WTC11 (cell line): ENCODE data around the gene TMEM214. TPM values are rescaled to one million over a fixed set of nuclear protein-coding genes. Genes with fewer than 3 reads are reported as not detected.

Experiments
- ATAC-seq: fragments of 200-7000 bp; cut with Tn5 transposase; 2 replicates; pipeline ENCODE4 v1.10.0; 2021; ENCODE audit warnings: mild to moderate bottlenecking, moderate library complexity
- CTCF ChIA-PET: fragments of 300-600 bp; sonication (Branson Sonifier 250); formaldehyde crosslinking; loops from one replicate; lab custom pipeline; 2021; ENCODE audit warnings: antibody characterized with exemption; lab: Charles Lee
- POLR2A ChIA-PET: fragments of 350-600 bp; sonication (Branson Sonifier 250); formaldehyde crosslinking; loops from one replicate; lab custom pipeline; 2021; ENCODE audit warnings: antibody characterized with exemption; lab: Charles Lee
- DNase-seq: peaks from one replicate; pipeline ENCODE4 v3.0.0; 2021; ENCODE audit warnings: low spot score
- H3K27ac Mint-ChIP-seq: 2 replicates; pipeline ENCODE4 v1.8.0; 2021; ENCODE audit warnings: mixed read lengths
- H3K27me3 Mint-ChIP-seq: 2 replicates; pipeline ENCODE4 v1.8.0; 2021; ENCODE audit warnings: low read depth, mild to moderate bottlenecking, moderate library complexity, mixed read lengths
- H3K36me3 Mint-ChIP-seq: 2 replicates; pipeline ENCODE4 v1.8.0; 2021; ENCODE audit warnings: mixed read lengths
- H3K4me1 Mint-ChIP-seq: 2 replicates; pipeline ENCODE4 v1.8.0; 2022; ENCODE audit warnings: mixed read lengths
- H3K4me3 Mint-ChIP-seq: 2 replicates; pipeline ENCODE4 v1.8.0; 2021; ENCODE audit warnings: mild to moderate bottlenecking, moderate library complexity, mixed read lengths
- H3K9me3 Mint-ChIP-seq: 2 replicates; pipeline ENCODE4 v1.8.0; 2021; ENCODE audit warnings: mixed read lengths
- CREM ChIP-seq: sonication (generic); formaldehyde crosslinking; IDR thresholded peaks from 2 replicates; pipeline ENCODE4 v1.8.1; 2022; ENCODE audit warnings: mild to moderate bottlenecking, missing genetic modification reagents, moderate library complexity
- EMX1 ChIP-seq: fragments of 250-450 bp; sonication (Bioruptor Pico); IDR thresholded peaks from 2 replicates; pipeline ENCODE4 v1.8.0; 2021; ENCODE audit warnings: mild to moderate bottlenecking
- FOXJ3 ChIP-seq: sonication (generic); formaldehyde crosslinking; IDR thresholded peaks from 2 replicates; pipeline ENCODE4 v1.9.0; 2021; ENCODE audit warnings: missing genetic modification reagents, mild to moderate bottlenecking, borderline replicate concordance
- FOXK1 ChIP-seq: sonication (generic); formaldehyde crosslinking; IDR thresholded peaks from 2 replicates; pipeline ENCODE4 v1.8.0; 2022; ENCODE audit warnings: mild to moderate bottlenecking, moderate library complexity, missing genetic modification reagents
- GTF2I ChIP-seq: fragments of 250-450 bp; sonication (Bioruptor Pico); conservative IDR thresholded peaks from 2 replicates; pipeline ENCODE4 v1.4.0; 2021; ENCODE audit warnings: mild to moderate bottlenecking
- MXD4 ChIP-seq: fragments of 250-450 bp; sonication (Bioruptor Pico); IDR thresholded peaks from 2 replicates; pipeline ENCODE4 v1.8.0; 2021; ENCODE audit warnings: mild to moderate bottlenecking, moderate library complexity, borderline replicate concordance
- RORB ChIP-seq: fragments of 250-450 bp; sonication (Bioruptor Pico); IDR thresholded peaks from 2 replicates; pipeline ENCODE4 v1.9.0; 2021; ENCODE audit warnings: mild to moderate bottlenecking
- TEAD1 ChIP-seq: sonication (generic); formaldehyde crosslinking; IDR thresholded peaks from 2 replicates; pipeline ENCODE4 v1.8.0; 2022; ENCODE audit warnings: mild to moderate bottlenecking, missing genetic modification reagents
- TP53 ChIP-seq: sonication (generic); formaldehyde crosslinking; IDR thresholded peaks from 2 replicates; pipeline ENCODE4 v1.8.1; 2023; ENCODE audit warnings: mild to moderate bottlenecking, missing genetic modification reagents
- ZBTB21 ChIP-seq: sonication (generic); formaldehyde crosslinking; IDR thresholded peaks from 2 replicates; pipeline ENCODE4 v1.8.1; 2023; ENCODE audit warnings: mild to moderate bottlenecking, missing genetic modification reagents, borderline replicate concordance
- ZNF232 ChIP-seq: sonication (generic); formaldehyde crosslinking; IDR thresholded peaks from 2 replicates; pipeline ENCODE4 v1.8.0; 2022; ENCODE audit warnings: mild to moderate bottlenecking, missing genetic modification reagents
- total RNA-seq: library from RNA; stranded (reverse); gene quantifications from 3 replicates; pipeline ENCODE4 v1.2.3, GENCODE V29; 2021
- TF ChIP-seq, protein P1 (sequence below): sonication (generic); formaldehyde crosslinking; conservative IDR thresholded peaks from 2 replicates; pipeline ENCODE4 v1.8.1; 2023; ENCODE audit warnings: mild to moderate bottlenecking, low read depth, missing genetic modification reagents, moderate library complexity
- TF ChIP-seq, protein P2 (sequence below): sonication (generic); formaldehyde crosslinking; IDR thresholded peaks from 2 replicates; pipeline ENCODE4 v1.8.1; 2022; ENCODE audit warnings: mild to moderate bottlenecking, moderate library complexity, missing genetic modification reagents
- TF ChIP-seq, protein P3 (sequence below): fragments of 250-450 bp; sonication (Bioruptor Pico); IDR thresholded peaks from 2 replicates; pipeline ENCODE4 v1.9.0; 2021; ENCODE audit warnings: mild to moderate bottlenecking
- TF ChIP-seq, protein P4 (sequence below): sonication (generic); formaldehyde crosslinking; IDR thresholded peaks from 2 replicates; pipeline ENCODE4 v1.8.0; 2022; ENCODE audit warnings: mild to moderate bottlenecking, missing genetic modification reagents
- TF ChIP-seq, protein P5 (sequence below): sonication (generic); formaldehyde crosslinking; IDR thresholded peaks from 2 replicates; pipeline ENCODE4 v1.8.1; 2023; ENCODE audit warnings: mild to moderate bottlenecking, missing genetic modification reagents, borderline replicate concordance
- TF ChIP-seq, protein P6 (sequence below): sonication (generic); formaldehyde crosslinking; IDR thresholded peaks from 2 replicates; pipeline ENCODE4 v1.8.1; 2022; ENCODE audit warnings: mild to moderate bottlenecking, missing genetic modification reagents, moderate library complexity, borderline replicate concordance
- TF ChIP-seq, protein P7 (sequence below): sonication (generic); formaldehyde crosslinking; IDR thresholded peaks from 2 replicates; pipeline ENCODE4 v1.8.1; 2023; ENCODE audit warnings: mild to moderate bottlenecking, missing genetic modification reagents, moderate library complexity

TMEM214 gene
- total RNA-seq, 1 experiment from 2014 or later = 57.1 TPM

DNA sequence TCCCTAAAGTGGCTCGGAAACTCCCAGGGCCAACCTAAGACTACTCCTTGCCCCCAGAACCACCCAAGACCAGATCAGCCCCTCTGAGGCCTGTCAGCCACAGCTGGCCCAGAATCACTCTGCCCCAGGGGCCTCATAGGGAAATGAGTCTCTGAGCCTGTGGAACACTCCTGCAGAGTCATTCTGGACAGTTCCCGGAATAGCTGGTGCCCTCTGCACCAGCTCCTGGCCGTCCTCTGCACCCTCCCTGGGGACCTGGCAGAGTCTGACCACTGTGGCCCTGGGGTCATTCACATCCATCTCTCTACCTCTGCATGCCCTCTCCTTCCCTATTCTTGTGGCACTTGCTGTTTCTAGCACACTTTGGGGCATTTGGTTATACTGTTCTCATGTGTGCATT, 14.6 kb upstream of the TMEM214 start:
- Mint-ChIP-seq H3K9me3 (peaks cover 10% of the 10 kb centered on the region), H3K36me3 (peaks cover 11% of the 10 kb centered on the region), H3K27me3 (peaks cover 4% of the 10 kb centered on the region; the same call in 1 of the 2 replicates), H3K27ac (no peak overlapping the region), H3K4me1 (peaks cover 12% of the 10 kb centered on the region), H3K4me3 (no peak overlapping the region)
- ATAC-seq (no peak), DNase-seq (no peak)
- POLR2A ChIA-PET = interaction anchor here (0.6 to 1.9 kb wide), 2 partner anchors 56 to 390 kb away, joined by 3 to 8 read pairs; no protein-coding TSS in a partner anchor
- no peak for TF ChIP-seq FOXJ3 (CRISPR knock-in tag)
- TF ChIP-seq, protein P1, sequence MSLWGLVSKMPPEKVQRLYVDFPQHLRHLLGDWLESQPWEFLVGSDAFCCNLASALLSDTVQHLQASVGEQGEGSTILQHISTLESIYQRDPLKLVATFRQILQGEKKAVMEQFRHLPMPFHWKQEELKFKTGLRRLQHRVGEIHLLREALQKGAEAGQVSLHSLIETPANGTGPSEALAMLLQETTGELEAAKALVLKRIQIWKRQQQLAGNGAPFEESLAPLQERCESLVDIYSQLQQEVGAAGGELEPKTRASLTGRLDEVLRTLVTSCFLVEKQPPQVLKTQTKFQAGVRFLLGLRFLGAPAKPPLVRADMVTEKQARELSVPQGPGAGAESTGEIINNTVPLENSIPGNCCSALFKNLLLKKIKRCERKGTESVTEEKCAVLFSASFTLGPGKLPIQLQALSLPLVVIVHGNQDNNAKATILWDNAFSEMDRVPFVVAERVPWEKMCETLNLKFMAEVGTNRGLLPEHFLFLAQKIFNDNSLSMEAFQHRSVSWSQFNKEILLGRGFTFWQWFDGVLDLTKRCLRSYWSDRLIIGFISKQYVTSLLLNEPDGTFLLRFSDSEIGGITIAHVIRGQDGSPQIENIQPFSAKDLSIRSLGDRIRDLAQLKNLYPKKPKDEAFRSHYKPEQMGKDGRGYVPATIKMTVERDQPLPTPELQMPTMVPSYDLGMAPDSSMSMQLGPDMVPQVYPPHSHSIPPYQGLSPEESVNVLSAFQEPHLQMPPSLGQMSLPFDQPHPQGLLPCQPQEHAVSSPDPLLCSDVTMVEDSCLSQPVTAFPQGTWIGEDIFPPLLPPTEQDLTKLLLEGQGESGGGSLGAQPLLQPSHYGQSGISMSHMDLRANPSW = no peak
- CTCF ChIA-PET = interaction anchor here (1.4 to 6.9 kb wide), 6 partner anchors 36 to 171 kb away, joined by 3 to 596 read pairs (median 42); partner anchors contain the start of genes DPYSL5 and MAPRE3

DNA sequence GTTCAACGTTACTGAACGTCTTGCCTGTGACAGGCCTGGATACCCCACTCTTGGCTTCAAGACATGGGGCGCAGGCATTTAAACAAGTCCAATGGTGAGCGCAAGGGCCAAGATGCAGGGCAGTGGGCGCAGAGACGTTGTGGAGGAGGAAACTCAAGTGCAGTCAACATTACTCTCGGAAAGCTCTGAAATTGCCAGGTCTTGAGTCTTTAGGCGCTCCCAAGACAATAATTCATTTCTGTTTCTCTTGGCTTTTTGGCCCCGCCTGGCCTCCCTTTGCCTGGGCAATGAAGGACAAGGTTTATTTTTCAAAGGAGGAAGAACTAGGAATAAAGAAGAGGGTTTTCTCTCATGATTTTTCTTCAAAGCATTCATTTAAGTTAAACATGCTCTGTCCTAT, 13.3 kb upstream of the TMEM214 start:
- peaks cover 15% of the 10 kb centered on the region for H3K4me1 Mint-ChIP-seq
- H3K27me3 Mint-ChIP-seq = no peaks in the 10 kb centered on the region
- CTCF ChIA-PET = interaction anchor here (0.5 to 6.9 kb wide), 4 partner anchors 37 to 260 kb away, joined by 3 to 596 read pairs (median 79); partner anchors contain the start of genes DPYSL5 and MAPRE3
- POLR2A ChIA-PET = no interaction called here
- no peaks in the 10 kb centered on the region for H3K9me3 Mint-ChIP-seq
- no peak for DNase-seq
- no peaks in the 10 kb centered on the region; the same call in 1 of the 2 replicates for H3K36me3 Mint-ChIP-seq
- H3K4me3 Mint-ChIP-seq = no peak overlapping the region
- ATAC-seq = no peak
- no peak overlapping the region for H3K27ac Mint-ChIP-seq
- no peak for TF ChIP-seq TP53 (CRISPR knock-in tag)
- TF ChIP-seq GTF2I (CRISPR knock-in tag) = no peak
- TF ChIP-seq, protein P2, sequence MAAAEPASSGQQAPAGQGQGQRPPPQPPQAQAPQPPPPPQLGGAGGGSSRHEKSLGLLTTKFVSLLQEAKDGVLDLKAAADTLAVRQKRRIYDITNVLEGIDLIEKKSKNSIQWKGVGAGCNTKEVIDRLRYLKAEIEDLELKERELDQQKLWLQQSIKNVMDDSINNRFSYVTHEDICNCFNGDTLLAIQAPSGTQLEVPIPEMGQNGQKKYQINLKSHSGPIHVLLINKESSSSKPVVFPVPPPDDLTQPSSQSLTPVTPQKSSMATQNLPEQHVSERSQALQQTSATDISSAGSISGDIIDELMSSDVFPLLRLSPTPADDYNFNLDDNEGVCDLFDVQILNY = no peak
- TF ChIP-seq RORB (CRISPR knock-in tag) = no peak
- TF ChIP-seq, protein P3, sequence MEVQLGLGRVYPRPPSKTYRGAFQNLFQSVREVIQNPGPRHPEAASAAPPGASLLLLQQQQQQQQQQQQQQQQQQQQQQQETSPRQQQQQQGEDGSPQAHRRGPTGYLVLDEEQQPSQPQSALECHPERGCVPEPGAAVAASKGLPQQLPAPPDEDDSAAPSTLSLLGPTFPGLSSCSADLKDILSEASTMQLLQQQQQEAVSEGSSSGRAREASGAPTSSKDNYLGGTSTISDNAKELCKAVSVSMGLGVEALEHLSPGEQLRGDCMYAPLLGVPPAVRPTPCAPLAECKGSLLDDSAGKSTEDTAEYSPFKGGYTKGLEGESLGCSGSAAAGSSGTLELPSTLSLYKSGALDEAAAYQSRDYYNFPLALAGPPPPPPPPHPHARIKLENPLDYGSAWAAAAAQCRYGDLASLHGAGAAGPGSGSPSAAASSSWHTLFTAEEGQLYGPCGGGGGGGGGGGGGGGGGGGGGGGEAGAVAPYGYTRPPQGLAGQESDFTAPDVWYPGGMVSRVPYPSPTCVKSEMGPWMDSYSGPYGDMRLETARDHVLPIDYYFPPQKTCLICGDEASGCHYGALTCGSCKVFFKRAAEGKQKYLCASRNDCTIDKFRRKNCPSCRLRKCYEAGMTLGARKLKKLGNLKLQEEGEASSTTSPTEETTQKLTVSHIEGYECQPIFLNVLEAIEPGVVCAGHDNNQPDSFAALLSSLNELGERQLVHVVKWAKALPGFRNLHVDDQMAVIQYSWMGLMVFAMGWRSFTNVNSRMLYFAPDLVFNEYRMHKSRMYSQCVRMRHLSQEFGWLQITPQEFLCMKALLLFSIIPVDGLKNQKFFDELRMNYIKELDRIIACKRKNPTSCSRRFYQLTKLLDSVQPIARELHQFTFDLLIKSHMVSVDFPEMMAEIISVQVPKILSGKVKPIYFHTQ (CRISPR knock-in tag) = no peak
- TF ChIP-seq, protein P4, sequence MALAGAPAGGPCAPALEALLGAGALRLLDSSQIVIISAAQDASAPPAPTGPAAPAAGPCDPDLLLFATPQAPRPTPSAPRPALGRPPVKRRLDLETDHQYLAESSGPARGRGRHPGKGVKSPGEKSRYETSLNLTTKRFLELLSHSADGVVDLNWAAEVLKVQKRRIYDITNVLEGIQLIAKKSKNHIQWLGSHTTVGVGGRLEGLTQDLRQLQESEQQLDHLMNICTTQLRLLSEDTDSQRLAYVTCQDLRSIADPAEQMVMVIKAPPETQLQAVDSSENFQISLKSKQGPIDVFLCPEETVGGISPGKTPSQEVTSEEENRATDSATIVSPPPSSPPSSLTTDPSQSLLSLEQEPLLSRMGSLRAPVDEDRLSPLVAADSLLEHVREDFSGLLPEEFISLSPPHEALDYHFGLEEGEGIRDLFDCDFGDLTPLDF (CRISPR knock-in tag) = no peak
- TF ChIP-seq TEAD1 = no peak
- TF ChIP-seq EMX1 (CRISPR knock-in tag) = no peak
- TF ChIP-seq, protein P5, sequence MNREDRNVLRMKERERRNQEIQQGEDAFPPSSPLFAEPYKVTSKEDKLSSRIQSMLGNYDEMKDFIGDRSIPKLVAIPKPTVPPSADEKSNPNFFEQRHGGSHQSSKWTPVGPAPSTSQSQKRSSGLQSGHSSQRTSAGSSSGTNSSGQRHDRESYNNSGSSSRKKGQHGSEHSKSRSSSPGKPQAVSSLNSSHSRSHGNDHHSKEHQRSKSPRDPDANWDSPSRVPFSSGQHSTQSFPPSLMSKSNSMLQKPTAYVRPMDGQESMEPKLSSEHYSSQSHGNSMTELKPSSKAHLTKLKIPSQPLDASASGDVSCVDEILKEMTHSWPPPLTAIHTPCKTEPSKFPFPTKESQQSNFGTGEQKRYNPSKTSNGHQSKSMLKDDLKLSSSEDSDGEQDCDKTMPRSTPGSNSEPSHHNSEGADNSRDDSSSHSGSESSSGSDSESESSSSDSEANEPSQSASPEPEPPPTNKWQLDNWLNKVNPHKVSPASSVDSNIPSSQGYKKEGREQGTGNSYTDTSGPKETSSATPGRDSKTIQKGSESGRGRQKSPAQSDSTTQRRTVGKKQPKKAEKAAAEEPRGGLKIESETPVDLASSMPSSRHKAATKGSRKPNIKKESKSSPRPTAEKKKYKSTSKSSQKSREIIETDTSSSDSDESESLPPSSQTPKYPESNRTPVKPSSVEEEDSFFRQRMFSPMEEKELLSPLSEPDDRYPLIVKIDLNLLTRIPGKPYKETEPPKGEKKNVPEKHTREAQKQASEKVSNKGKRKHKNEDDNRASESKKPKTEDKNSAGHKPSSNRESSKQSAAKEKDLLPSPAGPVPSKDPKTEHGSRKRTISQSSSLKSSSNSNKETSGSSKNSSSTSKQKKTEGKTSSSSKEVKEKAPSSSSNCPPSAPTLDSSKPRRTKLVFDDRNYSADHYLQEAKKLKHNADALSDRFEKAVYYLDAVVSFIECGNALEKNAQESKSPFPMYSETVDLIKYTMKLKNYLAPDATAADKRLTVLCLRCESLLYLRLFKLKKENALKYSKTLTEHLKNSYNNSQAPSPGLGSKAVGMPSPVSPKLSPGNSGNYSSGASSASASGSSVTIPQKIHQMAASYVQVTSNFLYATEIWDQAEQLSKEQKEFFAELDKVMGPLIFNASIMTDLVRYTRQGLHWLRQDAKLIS (CRISPR knock-in tag) = no peak
- TF ChIP-seq, protein P1 = no peak
- no peak for TF ChIP-seq CREM (CRISPR knock-in tag)
- no peak for TF ChIP-seq ZNF232 (CRISPR knock-in tag)
- TF ChIP-seq, protein P6, sequence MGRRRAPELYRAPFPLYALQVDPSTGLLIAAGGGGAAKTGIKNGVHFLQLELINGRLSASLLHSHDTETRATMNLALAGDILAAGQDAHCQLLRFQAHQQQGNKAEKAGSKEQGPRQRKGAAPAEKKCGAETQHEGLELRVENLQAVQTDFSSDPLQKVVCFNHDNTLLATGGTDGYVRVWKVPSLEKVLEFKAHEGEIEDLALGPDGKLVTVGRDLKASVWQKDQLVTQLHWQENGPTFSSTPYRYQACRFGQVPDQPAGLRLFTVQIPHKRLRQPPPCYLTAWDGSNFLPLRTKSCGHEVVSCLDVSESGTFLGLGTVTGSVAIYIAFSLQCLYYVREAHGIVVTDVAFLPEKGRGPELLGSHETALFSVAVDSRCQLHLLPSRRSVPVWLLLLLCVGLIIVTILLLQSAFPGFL (CRISPR knock-in tag) = no peak
- no peak for TF ChIP-seq ZBTB21 (CRISPR knock-in tag)
- TF ChIP-seq, protein P7, sequence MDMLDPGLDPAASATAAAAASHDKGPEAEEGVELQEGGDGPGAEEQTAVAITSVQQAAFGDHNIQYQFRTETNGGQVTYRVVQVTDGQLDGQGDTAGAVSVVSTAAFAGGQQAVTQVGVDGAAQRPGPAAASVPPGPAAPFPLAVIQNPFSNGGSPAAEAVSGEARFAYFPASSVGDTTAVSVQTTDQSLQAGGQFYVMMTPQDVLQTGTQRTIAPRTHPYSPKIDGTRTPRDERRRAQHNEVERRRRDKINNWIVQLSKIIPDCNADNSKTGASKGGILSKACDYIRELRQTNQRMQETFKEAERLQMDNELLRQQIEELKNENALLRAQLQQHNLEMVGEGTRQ (CRISPR knock-in tag) = no peak
- no peak for TF ChIP-seq FOXK1 (CRISPR knock-in tag)
- no peak for TF ChIP-seq MXD4 (CRISPR knock-in tag)
